OCI-M2 (cell line): ENCODE measurements around the gene ASS1.

Source experiments
- DNase-seq: peaks from one replicate; lab custom pipeline; 2025; ENCODE audit not compliant: unreplicated experiment; lab: John Stamatoyannopoulos, UW

ASS1 gene

DNA sequence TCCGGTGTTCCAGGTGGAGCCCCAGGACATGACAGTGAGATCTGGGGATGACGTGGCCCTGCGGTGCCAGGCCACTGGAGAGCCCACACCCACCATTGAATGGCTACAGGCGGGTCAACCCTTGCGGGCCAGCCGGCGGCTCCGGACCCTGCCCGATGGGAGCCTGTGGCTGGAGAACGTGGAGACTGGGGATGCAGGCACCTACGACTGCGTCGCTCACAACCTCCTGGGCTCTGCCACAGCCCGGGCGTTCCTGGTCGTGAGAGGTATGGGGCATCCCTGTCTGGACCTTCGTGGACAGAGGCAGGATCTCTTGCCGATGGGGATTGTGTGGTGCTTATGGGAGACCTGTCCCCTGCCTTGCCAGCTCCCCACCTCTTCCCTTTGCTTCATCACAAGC lies 26.0 kb upstream of the ASS1 start:
- no peak for DNase-seq

GRCh38 chr9:130419521-130420035 lies 25.2 kb upstream of the ASS1 start:
- DNase-seq: no peak

GRCh38 chr9:130421154-130421801 lies 23.5 kb upstream of the ASS1 start:
- no peak for DNase-seq

DNA sequence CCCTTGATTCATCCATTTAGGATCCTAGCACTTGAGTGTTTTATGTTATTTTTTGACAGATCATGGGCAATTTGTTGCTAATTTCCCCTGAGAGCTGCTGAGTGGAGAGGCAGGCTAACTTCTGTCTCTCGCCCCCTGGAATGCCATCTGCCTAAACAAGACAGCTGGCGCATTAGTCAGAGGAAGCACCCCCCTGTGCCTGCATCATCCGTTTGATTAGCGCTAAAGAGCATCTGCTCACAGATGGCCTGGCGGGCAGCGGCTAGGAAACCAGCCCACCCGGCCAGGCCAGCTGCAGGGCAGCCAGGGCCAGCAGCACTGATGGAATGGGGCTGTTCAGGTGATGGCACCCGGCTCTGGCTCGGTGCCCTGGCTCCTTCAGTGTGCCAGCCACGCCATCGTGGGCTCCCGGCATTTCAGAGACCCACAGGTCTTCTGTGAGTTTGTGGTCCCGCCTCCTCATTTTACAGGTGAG lies 22.9 kb upstream of the ASS1 start:
- no peak for DNase-seq

DNA sequence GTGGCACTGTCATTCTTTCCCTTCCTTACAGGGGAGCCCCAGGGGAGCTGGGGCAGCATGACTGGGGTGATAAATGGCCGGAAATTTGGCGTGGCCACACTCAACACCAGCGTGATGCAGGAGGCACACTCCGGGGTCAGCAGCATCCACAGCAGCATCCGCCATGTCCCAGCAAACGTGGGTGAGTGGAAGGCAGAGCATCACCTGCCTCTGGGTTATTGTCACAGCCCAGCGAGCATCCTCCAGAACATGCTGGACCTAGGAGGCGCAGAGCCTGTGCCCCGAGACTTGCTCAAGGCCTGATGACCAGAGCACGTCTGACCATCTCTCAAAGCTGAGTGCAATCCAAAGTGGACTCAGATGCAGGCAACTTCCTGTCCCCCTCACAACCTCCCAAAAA lies 22.2 kb upstream of the ASS1 start:
- no peak for DNase-seq

DNA sequence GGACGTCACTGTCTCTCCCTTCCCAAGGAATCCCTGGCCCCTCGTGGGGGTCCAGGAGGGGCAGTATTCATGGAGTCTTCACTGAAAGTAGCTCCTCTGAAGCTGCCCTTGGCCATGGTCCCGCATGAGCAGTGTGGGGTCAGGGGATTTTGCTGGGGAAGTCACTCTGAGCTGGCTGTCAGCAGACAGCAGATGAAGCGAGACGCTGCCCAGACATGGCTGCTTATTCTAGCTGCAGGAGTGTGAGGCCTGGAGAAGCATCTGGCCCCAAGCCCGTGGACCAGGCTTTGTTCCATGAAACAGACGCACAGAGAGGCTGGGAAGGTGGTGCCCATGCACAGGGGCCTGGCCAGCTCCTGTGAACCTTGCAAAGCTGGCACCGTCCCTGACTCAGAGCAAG lies 21.5 kb upstream of the ASS1 start:
- no peak for DNase-seq

- DNase-seq: no peak
Observed at GRCh38 chr9:130424595-130425454, 19.9 kb upstream of the ASS1 start.

DNA sequence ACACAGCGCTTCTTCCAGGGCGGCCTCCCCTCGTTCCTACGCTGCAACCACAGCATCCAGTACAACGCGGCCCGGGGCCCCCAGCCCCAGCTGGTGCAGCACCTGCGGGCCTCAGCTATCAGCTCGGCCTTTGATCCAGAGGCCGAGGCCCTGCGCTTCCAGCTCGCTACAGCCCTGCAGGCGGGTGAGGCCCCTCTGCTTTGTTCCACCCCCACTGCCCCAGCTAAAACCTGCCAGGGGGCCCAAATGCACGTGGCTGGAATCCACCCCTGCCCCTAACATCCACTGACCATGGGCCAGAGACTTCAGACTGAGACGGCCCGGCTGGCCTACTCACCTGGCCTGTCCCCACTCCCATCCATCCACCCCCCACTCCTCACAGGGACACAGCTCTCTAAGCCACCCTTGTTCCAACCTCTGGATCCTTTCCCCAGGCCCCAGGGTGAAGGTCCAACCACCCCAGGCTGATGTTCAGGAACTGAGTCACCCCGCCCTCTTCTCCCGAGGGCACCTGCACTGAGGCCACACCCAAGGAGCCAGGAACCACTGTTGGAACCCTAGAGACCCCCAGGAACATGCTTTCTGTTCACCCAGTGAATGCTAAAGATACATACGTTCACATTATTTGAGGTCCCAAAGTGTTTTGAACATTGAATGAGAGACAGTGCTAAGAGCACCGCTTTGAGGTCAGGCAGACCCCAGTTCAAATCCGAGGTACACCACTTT lies 18.9 kb upstream of the ASS1 start:
- no peak for DNase-seq

DNA sequence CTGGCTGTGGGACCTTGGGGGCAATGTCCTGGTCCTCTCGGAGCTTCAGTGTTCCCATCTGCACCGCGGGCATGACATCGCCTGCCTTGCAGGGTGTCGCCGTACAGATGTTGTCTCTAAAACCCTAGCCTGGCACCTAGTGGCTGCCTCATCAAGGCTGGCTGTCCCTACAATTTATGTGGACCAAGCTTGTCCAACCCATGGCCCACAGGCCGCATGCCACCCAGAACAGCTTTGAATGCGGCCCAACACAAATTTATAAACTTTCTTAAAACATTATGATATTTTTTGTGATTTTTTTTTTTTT lies 18.3 kb upstream of the ASS1 start:
- DNase-seq: no peak

- no peak for DNase-seq
Observed at GRCh38 chr9:130426883-130427282, 17.9 kb upstream of the ASS1 start.

DNA sequence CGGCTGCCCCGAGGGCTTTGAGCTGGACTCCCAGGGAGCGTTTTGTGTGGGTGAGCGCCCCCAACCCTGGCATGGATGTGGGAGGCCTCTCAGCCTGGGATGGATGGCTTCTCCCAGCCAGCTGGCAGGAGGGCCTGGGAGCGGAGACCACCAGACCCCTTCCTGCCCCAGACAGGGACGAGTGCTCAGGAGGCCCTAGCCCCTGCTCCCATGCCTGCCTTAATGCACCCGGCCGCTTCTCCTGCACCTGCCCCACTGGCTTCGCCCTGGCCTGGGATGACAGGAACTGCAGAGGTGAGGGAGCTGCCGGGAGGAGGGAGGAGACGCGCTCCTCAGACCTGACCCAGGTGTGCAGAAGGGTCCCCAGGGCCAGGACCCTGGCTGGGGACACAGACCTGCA lies 17.4 kb upstream of the ASS1 start:
- no peak for DNase-seq

- DNase-seq: no peak
Observed at GRCh38 chr9:130428086-130428665, 16.6 kb upstream of the ASS1 start.

DNA sequence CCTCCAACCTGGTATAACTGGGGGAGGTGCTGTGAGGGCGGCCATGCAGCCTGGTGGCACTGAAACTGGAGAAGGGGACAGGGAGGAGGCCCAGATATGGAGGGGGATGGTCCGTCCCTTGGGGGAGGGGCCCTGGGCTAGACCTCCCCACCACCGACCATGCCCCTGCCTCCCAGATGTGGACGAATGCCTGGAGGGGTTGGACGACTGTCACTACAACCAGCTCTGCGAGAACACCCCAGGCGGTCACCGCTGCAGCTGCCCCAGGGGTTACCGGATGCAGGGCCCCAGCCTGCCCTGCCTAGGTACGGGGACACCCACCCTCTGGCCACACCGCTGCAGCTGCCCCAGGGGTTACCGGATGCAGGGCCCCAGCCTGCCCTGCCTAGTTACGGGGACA lies 15.4 kb upstream of the ASS1 start:
- no peak for DNase-seq

DNA sequence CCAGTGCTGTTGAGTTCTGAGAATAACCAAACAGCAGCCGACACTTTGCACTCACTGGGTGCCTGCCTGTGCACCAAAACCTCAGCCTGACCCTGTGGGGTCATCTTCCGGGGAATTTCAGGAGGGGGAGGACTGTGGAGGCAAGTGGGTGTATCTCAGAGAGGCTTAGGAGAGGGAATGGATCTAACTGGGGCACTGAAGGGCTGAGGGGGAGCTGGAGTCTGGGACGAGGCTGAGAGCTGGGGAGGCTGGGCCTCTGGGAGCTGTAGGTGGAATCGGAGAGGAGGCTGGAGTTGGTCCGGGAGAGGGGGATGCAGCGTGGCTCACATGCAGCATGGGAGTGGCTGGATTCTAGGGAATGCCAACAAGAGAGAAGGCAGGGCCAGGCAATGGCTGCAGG lies 14.9 kb upstream of the ASS1 start:
- DNase-seq: no peak

DNA sequence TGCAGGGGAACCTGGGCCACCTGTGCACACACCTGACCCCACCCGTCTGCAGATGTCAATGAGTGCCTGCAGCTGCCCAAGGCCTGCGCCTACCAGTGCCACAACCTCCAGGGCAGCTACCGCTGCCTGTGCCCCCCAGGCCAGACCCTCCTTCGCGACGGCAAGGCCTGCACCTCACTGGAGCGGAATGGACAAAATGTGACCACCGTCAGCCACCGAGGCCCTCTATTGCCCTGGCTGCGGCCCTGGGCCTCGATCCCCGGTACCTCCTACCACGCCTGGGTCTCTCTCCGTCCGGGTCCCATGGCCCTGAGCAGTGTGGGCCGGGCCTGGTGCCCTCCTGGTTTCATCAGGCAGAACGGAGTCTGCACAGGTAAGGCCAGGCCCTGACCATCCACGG lies 14.5 kb upstream of the ASS1 start:
- no peak for DNase-seq

DNA sequence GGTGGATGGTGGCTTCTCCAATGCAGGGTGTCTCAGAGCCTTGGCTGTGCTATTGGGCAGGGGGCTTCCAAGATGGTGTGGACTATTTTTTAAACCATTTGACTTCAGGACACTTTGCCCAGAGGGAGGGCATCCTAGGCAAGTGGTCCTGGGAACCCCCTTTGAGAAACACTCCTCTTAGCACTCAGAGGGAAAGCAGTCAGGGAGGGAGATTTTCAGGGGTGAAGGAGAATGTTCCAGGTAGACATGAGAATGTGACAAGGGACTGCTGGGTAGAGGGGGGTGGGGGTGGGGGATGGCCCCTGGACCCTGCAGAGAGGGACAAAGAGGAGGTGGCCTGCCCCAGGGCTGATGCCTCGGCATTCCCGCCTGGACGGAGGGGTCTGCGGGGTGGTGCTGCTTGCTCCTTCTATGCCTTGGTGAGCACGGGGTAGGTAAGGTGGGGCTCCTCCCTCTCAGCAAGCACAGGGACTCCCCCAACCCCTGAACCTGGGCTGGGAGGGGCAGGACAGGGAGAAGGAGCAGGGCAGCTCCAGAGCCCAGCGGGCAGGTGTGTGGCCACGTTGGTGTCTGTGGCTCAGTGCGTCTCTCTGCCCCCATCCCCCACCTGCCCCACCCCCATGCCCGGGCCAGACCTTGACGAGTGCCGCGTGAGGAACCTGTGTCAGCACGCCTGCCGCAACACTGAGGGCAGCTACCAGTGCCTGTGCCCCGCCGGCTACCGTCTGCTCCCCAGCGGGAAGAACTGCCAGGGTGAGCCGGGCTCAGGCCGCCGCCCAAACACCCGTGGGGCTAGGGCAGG lies 13.8 kb upstream of the ASS1 start:
- no peak for DNase-seq

- DNase-seq: no peak
Observed at GRCh38 chr9:130431536-130432303, 13.0 kb upstream of the ASS1 start.

- DNase-seq: no peak
Observed at GRCh38 chr9:130432362-130432761, 12.4 kb upstream of the ASS1 start.

GRCh38 chr9:130432796-130433167 lies 12.0 kb upstream of the ASS1 start:
- no peak for DNase-seq
